ENCODE results near the gene LY86.
A peak's percentile ranks its signal among the peaks of the same experiment; 100 is the strongest.
"Not testable (repeated sequence)": the region's sequence is repeated elsewhere in the genome, so short reads cannot be mapped to it uniquely, and the experiment has no call there.

The LY86 gene

DNA sequence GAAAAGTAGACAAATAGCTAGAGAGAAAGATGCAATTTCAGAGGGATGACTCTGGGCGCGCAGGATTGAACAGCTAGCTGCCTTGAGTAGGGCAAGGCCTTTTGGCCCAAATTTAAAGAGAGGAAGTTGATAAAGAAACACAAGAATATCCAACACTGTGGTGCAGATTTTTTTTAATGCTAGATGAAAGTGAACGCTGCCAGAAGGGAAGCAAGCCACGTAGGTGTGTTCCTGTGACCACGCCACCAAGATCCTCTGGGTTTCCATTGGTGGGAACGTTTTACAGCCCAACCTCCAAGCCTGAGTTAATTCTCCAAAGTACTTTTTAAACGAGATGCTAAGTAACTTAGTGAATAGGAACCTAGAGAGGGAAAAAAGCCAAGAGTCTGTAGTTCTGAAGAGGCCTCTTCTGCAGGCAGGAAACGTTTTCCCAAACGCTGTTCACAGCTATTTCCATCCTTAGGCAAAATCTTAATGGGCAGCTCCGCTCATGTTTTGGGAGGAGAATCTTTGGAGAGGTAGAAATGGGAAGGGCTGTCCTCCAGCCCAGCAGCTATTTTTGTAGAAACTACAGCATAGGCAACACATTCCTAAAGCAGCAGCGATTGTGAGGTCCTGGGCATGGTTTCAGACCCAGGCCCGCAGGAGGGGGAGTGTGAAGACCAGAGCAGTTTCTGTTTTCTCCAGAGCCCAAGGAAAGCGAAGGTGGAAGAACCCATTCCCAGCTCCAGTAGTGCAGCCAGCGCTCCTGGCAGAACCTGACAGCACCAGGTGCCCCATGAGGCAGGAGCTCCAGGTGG, 8.2 kb downstream of the LY86 start:
- DNase-seq, result no peak

DNA sequence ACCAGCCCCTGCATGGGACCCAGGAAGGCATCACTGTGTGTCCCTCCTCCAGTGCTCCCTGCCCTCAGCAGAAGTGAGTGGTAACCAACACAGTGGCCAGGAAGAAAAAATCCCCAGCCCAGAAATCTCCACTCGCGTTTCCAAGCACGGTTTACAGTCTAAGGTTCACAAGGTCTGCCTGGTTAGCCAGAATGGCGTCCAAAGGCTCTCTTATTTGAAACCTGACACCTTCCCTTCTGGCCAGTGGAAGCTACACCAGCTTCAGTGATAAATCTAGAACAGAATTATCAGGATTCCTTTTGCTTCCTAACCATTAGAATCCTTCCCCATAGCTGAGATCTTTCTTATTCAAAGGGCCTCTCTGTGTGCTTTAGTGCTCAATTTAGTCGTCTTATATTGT, 9.2 kb downstream of the LY86 start:
- no peak for DNase-seq

DNA sequence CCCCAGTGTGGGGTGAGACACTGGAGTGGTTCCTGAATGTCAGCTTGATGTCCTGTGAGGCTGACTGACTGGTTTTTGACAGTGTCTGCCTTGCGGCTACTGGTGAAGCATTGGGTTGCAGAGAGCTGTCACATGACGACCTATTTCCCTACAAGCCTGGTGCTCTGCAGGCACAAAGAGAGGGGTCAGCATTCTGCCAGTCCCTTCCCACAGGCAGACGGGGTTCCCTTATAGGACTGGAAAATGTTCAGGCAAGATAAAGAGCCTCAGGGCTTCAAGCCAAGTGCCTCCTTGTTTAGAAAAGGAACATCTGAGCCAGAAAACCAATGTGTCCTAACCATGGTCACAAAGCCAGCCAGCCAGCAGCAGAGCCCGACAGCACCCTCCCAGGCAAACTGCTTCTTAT, 11.0 kb downstream of the LY86 start:
- peak; percentile 39 for DNase-seq

DNA sequence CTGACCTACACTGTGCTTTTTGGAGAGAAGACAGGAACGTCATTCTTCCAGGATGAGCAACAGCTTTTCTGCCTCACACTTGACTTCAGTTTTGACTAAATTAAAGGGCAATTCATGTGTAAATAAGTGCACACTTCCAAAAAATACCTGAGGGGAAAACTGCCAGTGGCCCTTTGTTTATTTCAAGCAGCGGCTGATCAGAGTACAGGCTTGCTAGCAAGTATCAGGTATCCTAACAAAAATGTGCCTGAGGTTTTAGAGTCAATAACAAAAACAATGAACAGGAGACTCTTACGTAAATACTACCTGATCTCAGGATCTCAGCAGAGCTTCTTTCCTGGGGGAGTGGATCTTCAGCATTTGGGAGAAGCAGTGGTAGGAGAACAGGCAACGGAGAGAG, 12.4 kb downstream of the LY86 start:
- DNase-seq, result no peak

DNA sequence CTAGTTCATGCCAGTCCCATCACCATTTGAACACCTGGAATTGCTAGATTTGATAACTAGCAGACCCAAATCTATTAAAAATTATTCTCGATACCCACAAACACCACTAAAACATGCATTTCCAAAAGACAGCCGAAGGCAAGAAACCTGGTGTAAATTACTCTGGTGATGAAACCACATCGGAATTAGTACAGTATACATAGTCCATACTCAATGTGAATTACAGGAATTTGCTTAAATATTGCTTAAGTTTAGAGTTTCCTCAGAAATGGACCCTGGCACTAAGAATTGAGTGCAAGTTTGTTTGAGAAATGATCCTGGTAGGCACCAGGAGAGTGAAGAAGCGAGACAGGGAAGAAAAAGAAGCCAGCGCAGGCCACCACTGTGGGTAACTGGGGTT, 13.7 kb downstream of the LY86 start:
- DNase-seq, result no peak

DNA sequence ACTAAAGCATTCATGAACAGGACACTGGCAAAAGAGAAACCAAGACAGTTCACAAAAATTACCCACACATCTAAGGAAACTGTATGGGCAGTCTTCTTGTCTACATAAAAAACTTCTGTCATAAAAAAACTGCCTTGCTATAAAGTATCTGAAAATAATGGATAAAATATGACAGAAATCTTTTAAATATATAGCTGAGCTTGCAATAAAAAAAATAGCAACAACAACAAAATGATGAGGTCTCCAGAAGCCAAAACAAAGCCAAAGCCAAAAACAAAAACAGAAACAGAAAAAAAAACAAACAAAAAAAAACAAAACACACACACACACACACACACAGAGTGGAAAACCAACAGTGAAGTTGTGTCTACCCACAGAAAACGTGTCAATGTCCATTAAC, 14.8 kb downstream of the LY86 start:
- DNase-seq, result no peak

DNA sequence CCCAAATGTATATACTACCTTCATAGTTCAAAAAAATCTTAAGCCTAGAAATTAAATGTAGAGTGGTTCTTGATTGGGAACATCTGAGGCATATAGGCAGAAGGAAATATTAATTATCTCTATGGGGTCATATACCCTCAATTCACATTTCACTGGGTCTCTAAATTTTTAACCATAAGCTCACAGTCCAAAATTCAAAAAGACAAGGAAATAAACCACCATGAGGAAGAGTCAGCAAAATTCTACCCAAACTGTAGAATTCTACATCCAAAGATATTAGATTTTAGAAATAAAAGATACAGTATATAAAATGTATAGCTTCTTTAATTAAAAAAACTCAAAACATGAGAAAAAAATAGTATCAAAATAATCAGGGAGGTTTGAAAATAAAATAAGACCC, 15.5 kb downstream of the LY86 start:
- no peak for DNase-seq

DNA sequence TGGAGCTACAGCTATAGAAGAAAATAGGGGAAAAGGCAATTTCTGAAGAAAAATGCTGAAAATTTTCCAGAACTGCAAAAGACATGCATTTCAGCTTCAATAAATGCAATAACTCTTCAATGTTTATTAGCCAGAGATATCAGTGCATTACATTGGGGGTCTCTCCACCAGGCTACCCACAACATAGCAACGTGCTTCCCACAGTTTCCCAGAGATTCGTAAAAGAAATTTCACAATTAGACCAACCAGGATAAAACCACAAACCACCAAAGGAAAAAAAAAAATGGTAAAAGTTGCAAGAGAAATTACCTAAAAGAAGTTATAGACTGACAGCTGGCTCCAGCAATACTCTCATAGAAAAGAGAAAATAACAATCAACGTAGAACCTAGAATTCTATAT, 16.0 kb downstream of the LY86 start:
- no peak for DNase-seq

DNA sequence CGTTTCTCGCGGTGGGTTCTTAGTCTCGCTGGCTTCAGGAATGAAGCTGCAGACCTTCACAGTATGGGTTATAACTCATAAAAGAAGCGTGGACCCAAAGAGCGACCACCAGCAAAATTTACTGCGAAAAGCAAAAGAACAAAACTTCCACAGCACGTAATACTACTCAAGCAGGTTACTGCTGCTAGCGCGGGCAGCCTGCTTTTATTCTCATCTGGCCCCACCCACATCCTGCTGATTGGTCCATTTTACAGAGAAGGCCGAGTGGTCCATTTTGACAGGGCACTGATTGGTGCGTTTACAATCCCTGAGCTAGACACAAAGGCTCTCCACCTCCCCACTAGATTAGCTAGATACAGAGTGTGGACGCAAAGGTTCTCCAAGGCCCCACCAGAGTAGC, 17.4 kb downstream of the LY86 start:
- no peak for DNase-seq

DNA sequence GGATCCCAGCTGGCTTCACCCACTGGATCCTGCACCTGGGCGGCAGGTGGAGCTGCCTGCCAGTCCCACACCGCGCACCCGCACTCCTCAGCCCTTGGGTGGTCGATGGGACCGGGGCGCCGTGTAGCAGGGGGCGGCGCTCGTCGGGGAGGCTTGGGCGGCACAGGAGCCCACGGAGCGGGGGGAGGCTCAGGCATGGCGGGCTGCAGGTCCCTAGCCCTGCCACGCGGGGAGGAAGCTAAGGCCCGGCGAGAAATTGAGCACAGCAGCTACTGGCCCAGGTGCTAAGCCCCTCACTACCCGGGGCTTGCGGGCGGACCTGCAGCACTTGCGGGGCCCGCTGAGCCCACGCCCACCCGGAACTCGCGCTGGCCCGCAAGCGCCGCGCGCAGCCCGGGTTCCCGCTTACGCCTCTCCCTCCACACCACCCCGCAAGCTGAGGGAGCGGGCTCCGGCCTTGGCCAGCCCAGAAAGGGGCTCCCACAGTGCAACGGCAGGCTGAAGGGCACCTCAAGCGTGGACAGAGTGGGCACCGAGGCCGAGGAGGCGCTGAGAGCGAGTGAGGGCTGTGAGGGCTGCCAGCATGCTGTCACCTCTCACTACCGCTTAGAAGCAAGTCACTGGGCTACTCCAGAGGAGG, 18.0 kb downstream of the LY86 start:
- DNase-seq, result not testable (repeated sequence)

DNA sequence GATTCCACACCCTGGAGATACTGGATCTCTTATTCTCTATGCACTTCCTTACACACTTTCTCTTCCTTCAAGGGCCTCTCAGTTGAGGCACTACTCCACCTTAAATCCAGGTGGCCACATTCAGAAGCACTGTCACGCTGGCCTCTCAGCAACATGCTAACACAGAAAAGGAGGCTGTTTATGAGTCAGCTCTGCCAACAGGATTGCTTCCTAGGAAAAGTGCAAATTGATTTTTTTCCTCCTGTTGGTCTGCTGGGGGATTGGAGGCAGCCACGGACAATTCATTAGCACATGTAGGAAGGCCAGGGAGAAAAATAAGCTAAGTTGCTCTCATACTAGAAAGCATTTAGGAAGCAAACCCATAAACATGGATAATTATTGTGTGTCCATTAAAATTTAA, 20.9 kb downstream of the LY86 start:
- DNase-seq, result no peak

DNA sequence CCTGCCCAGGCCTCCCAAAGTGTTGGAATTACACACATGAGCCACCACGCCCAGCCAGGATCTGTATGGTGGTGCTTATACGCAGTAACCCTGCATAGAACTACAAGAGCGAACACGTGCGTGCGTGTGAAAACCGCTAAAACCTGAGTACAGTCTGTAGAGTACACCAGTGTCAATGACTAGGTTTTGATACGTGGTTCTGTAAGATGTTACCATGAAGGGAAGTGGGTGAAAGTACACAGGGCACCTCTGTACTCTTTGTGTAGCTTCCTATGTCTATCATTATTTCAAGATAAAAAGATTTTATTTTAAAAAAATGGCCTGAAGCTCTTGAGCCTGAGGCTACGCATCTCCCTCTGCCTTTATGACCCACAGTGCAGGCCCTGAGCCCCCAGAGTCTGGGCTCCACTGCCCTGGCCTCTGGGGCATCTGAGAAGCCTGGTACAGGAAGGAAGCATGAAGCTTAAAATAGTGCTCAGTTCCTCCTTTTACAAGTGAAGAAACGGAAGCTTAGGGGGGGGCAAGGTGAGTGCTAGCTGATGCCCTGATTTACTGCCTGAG, 21.6 kb downstream of the LY86 start:
- DNase-seq, result peak; percentile 11

DNA sequence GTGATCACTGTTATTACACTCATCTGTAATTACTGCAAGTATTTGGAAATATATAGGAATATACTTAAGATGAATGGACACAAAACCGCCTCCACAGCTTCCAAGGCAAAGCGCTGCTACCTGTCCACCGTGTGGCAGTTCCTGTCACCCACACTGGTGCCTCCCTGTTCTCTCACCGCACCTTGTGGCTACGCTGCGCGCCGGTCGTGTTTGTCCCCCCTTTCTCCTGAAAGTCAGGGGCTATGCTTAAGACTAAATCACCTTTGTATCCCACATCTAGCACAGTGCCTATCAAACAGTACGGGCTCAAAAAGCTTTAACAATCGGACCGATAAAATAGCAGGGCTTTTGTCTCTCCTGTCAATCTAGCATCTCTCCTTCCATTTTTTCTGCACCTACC, 23.0 kb downstream of the LY86 start:
- no peak for DNase-seq

DNA sequence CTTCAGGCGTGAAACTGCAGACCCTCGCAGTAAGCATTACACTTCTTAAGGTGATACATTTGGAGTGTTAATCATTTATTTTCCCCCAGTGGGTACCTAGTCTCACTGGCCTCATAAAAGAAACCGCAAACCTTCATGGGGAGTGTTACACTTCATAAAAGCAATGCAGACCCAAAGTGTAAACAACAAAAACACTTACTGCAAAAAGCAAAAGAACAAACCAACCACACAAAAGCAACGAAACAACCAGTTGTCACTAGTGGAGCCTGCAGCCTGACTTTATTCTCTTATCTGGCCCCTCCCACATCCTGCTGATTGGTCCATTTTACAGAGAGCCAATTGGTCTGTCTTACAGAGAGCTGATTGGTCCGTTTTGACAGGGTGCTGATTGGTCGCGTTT, 23.8 kb downstream of the LY86 start:
- DNase-seq, result no peak

DNA sequence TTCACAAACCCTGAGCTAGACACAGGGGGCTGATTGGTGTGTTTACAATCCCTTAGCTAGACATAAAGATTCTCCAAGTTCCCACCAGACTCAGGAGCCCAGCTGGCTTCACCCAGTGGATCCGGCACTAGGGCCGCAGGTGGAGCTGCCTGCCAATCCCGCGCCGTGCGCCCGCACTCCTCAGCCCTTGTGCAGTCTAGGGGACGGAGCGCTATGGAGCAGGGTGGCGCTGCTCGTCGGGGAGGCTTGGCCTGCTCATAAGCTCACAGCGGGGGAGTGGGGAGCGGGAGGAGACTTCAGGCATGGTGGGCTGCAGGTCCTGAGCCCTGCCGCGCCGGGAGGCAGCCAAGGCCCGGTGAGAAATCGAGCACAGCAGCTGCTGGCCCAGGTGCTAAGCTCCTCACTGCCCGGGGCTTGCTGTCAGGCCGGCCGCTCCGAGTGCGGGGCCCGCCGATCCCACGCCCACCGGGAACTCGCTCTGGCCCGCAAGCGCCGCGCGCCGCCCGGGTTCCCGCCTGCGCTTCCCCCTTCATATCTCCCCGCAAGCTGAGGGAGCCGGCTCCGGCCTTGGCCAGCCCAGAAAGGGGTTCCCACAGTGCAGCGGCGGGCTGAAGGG, 24.7 kb downstream of the LY86 start:
- not testable (repeated sequence) for DNase-seq

DNA sequence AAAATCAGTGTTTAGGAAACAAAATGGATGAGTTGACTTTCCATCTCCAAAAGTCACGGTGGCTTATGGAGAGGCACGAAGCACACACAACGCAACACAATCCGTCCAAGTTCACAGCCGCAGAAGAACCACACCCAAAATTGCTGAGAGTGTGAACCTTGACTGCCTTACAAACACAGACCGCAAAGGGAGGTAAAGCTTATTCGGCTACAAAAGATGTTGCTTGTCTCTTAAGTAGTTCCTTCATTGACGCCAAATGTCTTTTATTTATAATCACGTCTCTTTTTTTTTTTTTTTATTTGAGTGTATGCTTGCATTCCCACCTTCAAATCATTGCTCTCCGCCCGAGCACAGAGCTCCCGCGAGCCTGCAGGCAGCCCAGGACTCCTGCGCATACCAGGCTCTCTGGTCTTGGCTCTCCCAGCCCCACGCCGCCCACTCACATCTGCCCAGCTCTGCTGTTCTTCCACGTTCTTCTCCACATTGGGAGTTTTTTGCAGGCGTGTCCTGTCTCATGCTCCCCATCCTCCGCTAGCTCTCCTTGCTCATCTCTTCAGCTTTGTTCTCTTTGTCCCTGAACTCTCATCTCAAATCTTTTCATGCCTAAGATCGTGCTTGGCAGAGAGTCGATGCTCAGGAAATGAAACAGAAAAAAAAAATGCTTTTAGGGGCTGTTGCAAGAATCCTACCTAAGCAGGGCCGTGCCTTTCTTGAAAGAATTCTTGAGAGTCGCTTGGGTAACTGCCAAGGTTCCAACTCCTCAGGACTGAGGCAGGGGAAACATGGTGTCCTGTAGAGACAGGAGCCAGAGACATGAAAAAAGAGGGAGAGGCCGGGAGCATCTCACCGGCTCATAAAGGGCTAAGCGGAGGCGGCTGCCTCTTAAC, 25.8 kb downstream of the LY86 start:
- DNase-seq, result no peak

DNA sequence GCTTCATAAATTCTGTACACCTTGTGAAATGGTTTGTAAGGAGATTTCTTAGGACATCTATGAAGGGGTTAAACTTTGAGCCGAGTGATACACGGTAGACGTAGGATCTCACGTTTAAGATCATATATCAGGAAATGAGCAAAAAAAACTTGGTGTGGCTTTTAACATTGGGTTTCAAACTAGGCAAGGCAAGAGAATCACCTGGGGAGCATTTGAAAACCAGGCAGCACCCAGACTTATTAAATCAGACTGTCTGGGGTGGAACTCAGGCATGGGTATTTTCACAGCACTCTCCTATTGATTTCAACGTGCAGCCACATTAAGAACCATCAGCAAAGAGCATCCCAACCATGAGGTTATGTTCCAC, 26.4 kb downstream of the LY86 start:
- DNase-seq, result no peak

DNA sequence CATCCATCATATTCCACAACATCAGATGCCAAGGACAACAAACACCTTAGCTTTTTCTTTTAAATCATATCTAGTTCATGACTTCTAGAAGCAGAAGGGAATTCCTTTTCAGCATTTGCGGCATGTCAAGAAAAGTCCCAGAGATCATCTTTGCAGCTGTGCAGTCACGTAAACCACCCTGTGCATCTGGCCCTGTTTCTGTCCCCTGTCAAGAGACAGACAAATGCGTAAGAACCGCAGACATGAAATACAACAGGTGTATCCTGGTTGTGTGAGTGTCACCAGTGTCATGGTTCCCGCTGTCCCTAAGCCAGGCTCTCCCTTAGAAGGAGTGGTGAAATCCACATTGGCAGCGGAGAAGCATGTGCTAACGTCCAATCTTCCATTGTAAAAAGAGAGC, 28.1 kb downstream of the LY86 start:
- no peak for DNase-seq

DNA sequence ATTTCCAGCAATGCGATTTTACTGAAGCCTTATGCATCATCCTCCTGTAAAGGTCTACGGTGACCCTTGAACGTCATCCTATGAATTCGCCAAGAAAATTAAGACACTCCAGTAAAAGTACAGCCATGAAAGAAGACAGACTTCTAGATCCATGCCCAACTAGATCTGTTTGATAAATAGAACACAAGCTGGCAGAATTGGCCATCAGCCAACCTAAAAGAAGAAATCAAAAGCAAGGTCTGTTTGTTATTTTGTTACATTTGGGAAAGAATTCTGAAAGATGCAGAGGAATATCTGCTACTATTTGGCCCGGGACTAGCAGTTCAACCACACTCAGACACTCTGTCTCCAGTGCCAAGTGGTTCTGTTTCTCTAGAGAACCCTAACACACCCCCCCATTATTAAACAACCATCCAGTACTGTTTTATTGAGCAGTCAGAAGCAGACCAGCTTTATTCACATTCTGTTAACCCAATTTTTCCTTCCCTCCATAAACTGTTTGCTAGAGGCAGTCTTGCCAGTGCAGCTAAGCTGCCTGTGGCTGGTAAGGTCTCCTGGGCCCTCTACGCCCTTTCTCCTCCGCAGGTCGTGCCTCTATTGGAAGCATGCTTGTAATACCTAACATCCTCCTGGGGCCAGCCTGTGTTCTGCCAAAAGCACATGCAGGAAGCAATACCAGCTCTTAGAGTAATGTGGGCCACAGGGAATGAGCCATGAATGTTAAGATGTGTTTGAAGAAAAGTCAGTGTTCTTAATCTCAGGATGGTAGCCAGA, 30.7 kb downstream of the LY86 start:
- no peak for DNase-seq

DNA sequence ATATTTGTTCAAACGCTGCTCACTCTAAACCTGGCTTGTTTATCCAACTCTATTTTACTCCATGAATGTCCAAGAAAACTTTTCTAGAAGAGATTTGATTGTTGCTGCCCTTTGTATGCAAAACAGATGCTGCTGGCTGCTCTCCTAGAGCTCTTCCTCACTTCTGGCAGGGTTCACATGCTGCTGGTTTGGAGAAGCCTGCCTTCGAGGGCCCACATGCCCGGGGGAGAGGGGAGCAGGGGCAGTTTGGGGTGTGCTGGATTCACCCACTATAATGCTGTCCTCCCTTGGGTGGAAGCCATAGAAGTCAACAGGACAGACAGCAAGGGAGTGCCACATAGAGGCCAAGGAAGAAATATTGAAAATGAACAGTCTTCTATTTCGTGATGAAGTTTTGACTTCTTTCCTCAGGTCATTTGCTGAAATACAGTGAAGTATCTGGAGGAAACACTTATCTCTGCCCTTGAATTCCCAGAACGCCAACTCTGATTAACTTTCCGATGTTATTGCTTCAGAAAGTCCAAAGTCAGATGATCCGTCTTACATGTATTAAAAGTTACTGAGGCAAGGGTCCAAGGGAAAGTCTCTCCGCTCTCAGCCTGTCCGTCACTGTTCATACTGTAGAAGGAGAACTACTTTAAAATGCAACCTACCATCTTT, 32.4 kb downstream of the LY86 start:
- no peak for DNase-seq

DNA sequence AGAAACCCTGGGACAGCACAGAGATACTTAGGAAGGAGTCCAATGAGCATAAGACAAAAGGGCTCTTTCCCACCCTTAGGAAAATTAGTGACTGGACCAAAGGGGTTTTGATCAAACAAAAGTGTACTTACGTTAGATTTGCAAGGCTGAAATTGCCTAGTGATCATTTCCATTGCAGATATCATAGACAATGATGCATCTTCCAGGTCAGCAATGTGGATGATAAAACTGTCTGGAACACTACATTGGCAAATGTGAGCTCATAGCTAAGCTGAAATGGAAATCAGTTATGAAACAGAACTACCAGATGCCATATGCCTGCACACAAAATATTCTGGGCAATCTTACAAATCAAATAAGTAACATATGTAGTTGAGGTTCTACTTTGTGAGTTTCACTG, 34.0 kb downstream of the LY86 start:
- DNase-seq, result no peak

DNA sequence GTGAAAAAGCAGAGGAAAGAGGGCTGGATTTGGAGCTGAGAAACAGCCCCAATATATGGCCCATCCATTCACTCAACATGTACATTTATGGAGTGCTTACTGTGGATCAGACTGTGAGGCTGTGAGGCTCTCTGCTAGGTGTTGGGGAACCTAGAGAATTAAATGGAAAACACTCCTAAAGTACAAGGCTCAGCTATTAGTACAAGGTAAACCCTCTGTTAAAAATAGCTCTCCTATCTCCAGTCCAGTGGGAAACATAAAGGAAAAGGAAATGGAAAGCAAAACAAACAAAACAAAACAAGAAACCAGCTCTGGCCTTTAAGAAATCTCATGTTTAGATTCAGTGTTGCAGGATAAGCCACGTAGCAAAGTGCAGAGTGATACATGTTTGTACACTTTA, 35.0 kb downstream of the LY86 start:
- no peak for DNase-seq

Measured in midbrain (tissue), 1 donor.